H1 (cell line): ENCODE results near the gene TSPAN15. TPM values are rescaled to one million over a fixed set of nuclear protein-coding genes. Genes with fewer than 3 reads are reported as not detected.

Experiments used
- CTCF ChIA-PET: fragments of 300-600 bp; sonication (Branson Sonifier 250); formaldehyde crosslinking; loops from one replicate; lab custom pipeline; 2021; ENCODE audit not compliant: partially characterized antibody; lab: Charles Lee
- POLR2A ChIA-PET: fragments of 300-600 bp; sonication (Branson Sonifier 250); formaldehyde crosslinking; loops from one replicate; lab custom pipeline; 2021; ENCODE audit warnings: inconsistent platforms; ENCODE audit not compliant: partially characterized antibody; lab: Charles Lee
- DNase-seq, 2 experiments: peaks; one replicate each; pipeline versions ENCODE4 v3.0.0 to v3.0.0-alpha.2; 2010 to 2022; ENCODE audit warnings: low spot score in 2 of 2, low read depth in 1 of 2, mixed read lengths in 1 of 2
- FAIRE-seq: peaks from 2 replicates; lab custom pipeline; 2011; peaks lifted over from hg19 to GRCh38; lab: Jason Lieb, UNC
- H2AFZ ChIP-seq: 2 replicates; pipeline ENCODE4 v1.8.1; 2012; ENCODE audit warnings: low read length, inconsistent platforms
- H2AK5ac ChIP-seq: 2 replicates; pipeline ENCODE4 v1.6.1; 2013; ENCODE audit warnings: low read depth, low read length
- H2BK120ac ChIP-seq: replicated peaks from 2 replicates; pipeline ENCODE3; 2013; ENCODE audit warnings: low read depth, low read length, inconsistent platforms
- H2BK12ac ChIP-seq: 2 replicates; pipeline ENCODE4 v1.6.1; 2013; ENCODE audit warnings: low read depth, low read length
- H2BK15ac ChIP-seq: 2 replicates; pipeline ENCODE4 v1.6.1; 2013; ENCODE audit warnings: low read length
- H2BK20ac ChIP-seq: 2 replicates; pipeline ENCODE4 v1.6.1; 2013; ENCODE audit warnings: low read length
- H2BK5ac ChIP-seq: 2 replicates; pipeline ENCODE4 v1.6.1; 2013; ENCODE audit warnings: low read depth, low read length
- H3K14ac ChIP-seq: 2 replicates; pipeline ENCODE4 v1.6.1; 2013; ENCODE audit warnings: inconsistent platforms; ENCODE audit not compliant: insufficient read length
- H3K18ac ChIP-seq: 2 replicates; pipeline ENCODE4 v1.6.1; 2013; ENCODE audit warnings: low read length; ENCODE audit errors: extremely low read depth
- H3K23ac ChIP-seq: 2 replicates; pipeline ENCODE4 v1.6.1; 2013; ENCODE audit warnings: inconsistent platforms; ENCODE audit not compliant: insufficient read length
- H3K23me2 ChIP-seq: 2 replicates; pipeline ENCODE4 v1.6.1; 2013; ENCODE audit warnings: low read depth, low read length
- H3K27ac ChIP-seq: 2 replicates; pipeline ENCODE4 v1.6.1; 2011; ENCODE audit warnings: low read depth, low read length, inconsistent platforms
- H3K27me3 ChIP-seq, 4 experiments: replicated peaks in 1 of 4; 1 replicate in 1 of 4; 2 replicates in 3 of 4; pipeline versions ENCODE4 v1.6.1 to v1.8.1; 2011 to 2013; ENCODE audit warnings: low read length in 3 of 4, mild to moderate bottlenecking in 3 of 4, inconsistent platforms in 2 of 4, mixed read lengths in 2 of 4, moderate library complexity in 1 of 4; ENCODE audit not compliant: control insufficient read depth in 3 of 4, insufficient read depth in 3 of 4; ENCODE audit errors: extremely low read depth in 1 of 4
- H3K36me3 ChIP-seq, 4 experiments: 2 replicates each; pipeline versions ENCODE4 v1.6.1 to v1.8.1; 2011 to 2013; ENCODE audit warnings: mild to moderate bottlenecking in 4 of 4, low read length in 3 of 4, moderate library complexity in 2 of 4, control low read depth in 1 of 4, inconsistent platforms in 1 of 4; ENCODE audit not compliant: insufficient read depth in 4 of 4, control insufficient read depth in 2 of 4
- H3K4ac ChIP-seq: replicated peaks from 2 replicates; pipeline ENCODE3; 2013; ENCODE audit warnings: low read length, low read depth, mixed read lengths, inconsistent platforms; ENCODE audit not compliant: insufficient read length
- H3K4me1 ChIP-seq, 4 experiments: replicated peaks in 1 of 4; 1 replicate in 1 of 4; 2 replicates in 3 of 4; pipeline versions ENCODE4 v1.6.1 to v1.8.1; 2011 to 2013; ENCODE audit warnings: low read length in 3 of 4, inconsistent platforms in 2 of 4, mixed read lengths in 1 of 4; ENCODE audit not compliant: insufficient read depth in 4 of 4, control insufficient read depth in 3 of 4
- H3K4me2 ChIP-seq, 2 experiments: 2 replicates each; pipeline versions ENCODE4 v1.6.1 to v1.8.1; 2011 to 2013; ENCODE audit warnings: low read depth in 2 of 2, low read length in 2 of 2, control low read depth in 1 of 2, inconsistent platforms in 1 of 2, mild to moderate bottlenecking in 1 of 2; ENCODE audit not compliant: insufficient read depth in 1 of 2
- H3K4me3 ChIP-seq, 4 experiments: fragments of 200-600, 300-600 bp in 1 of 4; sonication (generic), shearing (Covaris generic), sonication (Bioruptor Twin) in 1 of 4; 2 replicates each; pipeline versions ENCODE4 v1.5.1 to v1.8.1; 2011 to 2016; ENCODE audit warnings: low read length in 4 of 4, low read depth in 3 of 4, control low read depth in 2 of 4, inconsistent platforms in 2 of 4, mild to moderate bottlenecking in 2 of 4, mixed read lengths in 1 of 4, moderate library complexity in 1 of 4; ENCODE audit not compliant: insufficient read depth in 2 of 4; ENCODE audit errors: extremely low read depth in 1 of 4
- H3K56ac ChIP-seq: replicated peaks from 2 replicates; pipeline ENCODE3; 2013; ENCODE audit warnings: low read depth, mild to moderate bottlenecking, mixed read lengths, low read length, inconsistent platforms; ENCODE audit not compliant: insufficient read length
- H3K79me1 ChIP-seq: 2 replicates; pipeline ENCODE4 v1.6.1; 2013; ENCODE audit warnings: low read depth, low read length, control low read depth
- H3K79me2 ChIP-seq, 2 experiments: 2 replicates each; pipeline versions ENCODE4 v1.6.1 to v1.8.1; 2012 to 2013; ENCODE audit warnings: low read length in 2 of 2, mild to moderate bottlenecking in 2 of 2, inconsistent platforms in 1 of 2; ENCODE audit not compliant: insufficient read depth in 2 of 2, control insufficient read depth in 1 of 2
- H3K9ac ChIP-seq, 4 experiments: replicated peaks in 1 of 4; 1 replicate in 1 of 4; 2 replicates in 3 of 4; pipeline versions ENCODE4 v1.6.1 to v1.8.1; 2011 to 2013; ENCODE audit warnings: low read depth in 3 of 4, low read length in 3 of 4, control low read depth in 2 of 4, mild to moderate bottlenecking in 2 of 4, moderate library complexity in 2 of 4, inconsistent platforms in 1 of 4; ENCODE audit errors: extremely low read depth in 1 of 4
- H3K9me3 ChIP-seq, 2 experiments: 2 replicates each; pipeline versions ENCODE4 v1.6.1 to v1.8.1; 2012 to 2013; ENCODE audit warnings: mild to moderate bottlenecking in 2 of 2, moderate library complexity in 2 of 2, control low read depth in 1 of 2, inconsistent platforms in 1 of 2, low read depth in 1 of 2, low read length in 1 of 2, mixed read lengths in 1 of 2; ENCODE audit not compliant: insufficient read depth in 2 of 2
- H4K20me1 ChIP-seq, 2 experiments: replicated peaks in 1 of 2; 2 replicates each; pipeline versions ENCODE3 to v1.8.1; 2011 to 2013; ENCODE audit warnings: inconsistent platforms in 2 of 2, low read length in 2 of 2, mild to moderate bottlenecking in 1 of 2; ENCODE audit not compliant: insufficient read depth in 2 of 2, control insufficient read depth in 1 of 2
- H4K5ac ChIP-seq: 2 replicates; pipeline ENCODE4 v1.6.1; 2013; ENCODE audit warnings: low read length, low read depth, mixed read lengths, inconsistent platforms; ENCODE audit not compliant: insufficient read length
- H4K8ac ChIP-seq: 2 replicates; pipeline ENCODE4 v1.8.0; 2013; ENCODE audit warnings: mild to moderate bottlenecking, moderate library complexity, low read length, inconsistent platforms; ENCODE audit not compliant: insufficient read depth; ENCODE audit errors: extremely low read depth
- H4K91ac ChIP-seq: replicated peaks from 2 replicates; pipeline ENCODE3; 2013; ENCODE audit warnings: low read length, mixed read lengths, inconsistent platforms; ENCODE audit not compliant: insufficient read length
- MAFK ChIP-seq: IDR thresholded peaks from 2 replicates; pipeline ENCODE4 v1.6.1; 2012; ENCODE audit warnings: low read depth, mild to moderate bottlenecking, improper control_type of control experiment, low read length
- POLR2AphosphoS5 ChIP-seq: IDR thresholded peaks from 2 replicates; pipeline ENCODE4 v1.6.1; 2011; ENCODE audit warnings: low read depth, low read length
- SRF ChIP-seq: IDR thresholded peaks from 2 replicates; pipeline ENCODE4 v1.6.1; 2011; ENCODE audit warnings: mild to moderate bottlenecking, low read depth, low read length, moderate library complexity
- WGBS, 2 experiments: shearing (Covaris generic) in 1 of 2; methylation state at CpG; one replicate each; pipeline versions ENCODE4 v1.1.6 to v1.1.7; 2013 to 2015; ENCODE audit warnings: low lambda C conversion rate in 2 of 2, mixed read lengths in 2 of 2, inconsistent platforms in 1 of 2, low coverage in 1 of 2, missing lambda C conversion rate in 1 of 2; ENCODE audit not compliant: insufficient replicate concordance in 2 of 2, insufficient coverage in 1 of 2, insufficient read length in 1 of 2; ENCODE audit errors: extremely low coverage in 1 of 2, missing lambda C conversion rate in 1 of 2; 5-methylcytosine and 5-hydroxymethylcytosine counted together
- polyA plus RNA-seq, 7 experiments: library from polyadenylated mRNA; depleted of rRNA in 3 of 7; stranded (reverse) in 5 of 7; unstranded in 2 of 7; fragments of >200 nt in 5 of 7; fragments of 200-250 nt in 2 of 7; gene quantifications; 1 replicate in 5 of 7; 2 replicates in 1 of 7; 4 replicates in 1 of 7; pipeline versions ENCODE4 v1.2.1 to v1.2.3, GENCODE V29; 2011 to 2013; ENCODE audit warnings: missing spikeins in 2 of 7, mixed read lengths in 2 of 7
- total RNA-seq: library from RNA; stranded (reverse); fragmentation: NEBNext Ultra II Directional; extraction: Animal tissue kit (Norgen Biotek cat#: 25700); gene quantifications from 2 replicates; pipeline ENCODE4 v1.2.1, GENCODE V29; 2021

Gene TSPAN15
- total and polyA plus RNA-seq, 2 of the 8 experiments (the other 6 are each of a cell fraction or from before 2014, with no cell fraction given) = 9.7 to 20.0 TPM

- no peak overlapping the region for H2BK5ac ChIP-seq
- ChIA-PET CTCF (interaction anchor here (0.5 to 7.6 kb wide), 9 partner anchors 8 to 465 kb away, joined by 3 to 69 read pairs (median 3); partner anchors contain the start of gene TACR2), POLR2A (no interaction called here)
- H3K4ac ChIP-seq = no peak overlapping the region
- H2BK120ac ChIP-seq = no peak overlapping the region
- no peak overlapping the region for H3K14ac ChIP-seq
- H2AK5ac ChIP-seq = no peak overlapping the region
- H2BK12ac ChIP-seq = no peak overlapping the region
- no peak overlapping the region for H3K27ac ChIP-seq
- H4K20me1 ChIP-seq = peaks cover 0 to 6% of the 10 kb centered on the region in 2 experiments
- H4K91ac ChIP-seq = no peak overlapping the region
- no peak overlapping the region for H4K8ac ChIP-seq
- no peak overlapping the region for H2BK15ac ChIP-seq
- no peaks in the 10 kb centered on the region for H3K23me2 ChIP-seq
- no peak overlapping the region for H3K9ac ChIP-seq
- no peak overlapping the region for H2BK20ac ChIP-seq
- H3K27me3 ChIP-seq = no peaks in the 10 kb centered on the region
- H3K4me2 ChIP-seq = no peak overlapping the region
- no peaks in the 10 kb centered on the region for H3K79me2 ChIP-seq
- H3K36me3 ChIP-seq = peaks cover 4 to 35% (median 20%) of the 10 kb centered on the region in 4 experiments; a peak in 6 of 8 replicates
- no peak for DNase-seq
- H3K4me3 ChIP-seq = no peak overlapping the region
- no peak for FAIRE-seq
- no peaks in the 10 kb centered on the region for H3K9me3 ChIP-seq
- no peak overlapping the region for H2AFZ ChIP-seq
- H3K56ac ChIP-seq = no peak overlapping the region
- WGBS, 2 experiments = 83% methylated on average over 6 of the region's 6 CpGs; no CpG with 5 or more reads in 1 of the 2 experiments
- no peak overlapping the region for H4K5ac ChIP-seq
- H3K4me1 ChIP-seq = peaks cover 0 to 10% (median 5%) of the 10 kb centered on the region in 4 experiments; a peak in 6 of 7 replicates
- no peak overlapping the region for H3K18ac ChIP-seq
- H3K23ac ChIP-seq = no peak overlapping the region
- no peaks in the 10 kb centered on the region for H3K79me1 ChIP-seq
- no peak for TF ChIP-seq SRF
- no peak for TF ChIP-seq POLR2AphosphoS5
- TF ChIP-seq MAFK = no peak
Observed at GRCh38 chr10:69402386-69402785, 48.9 kb upstream of the TSPAN15 start.
